HL-60 (cell line): ENCODE results near the gene LIPE.

Source experiments
- GABPA ChIP-seq: IDR thresholded peaks from 2 replicates; pipeline ENCODE4 v1.6.1; 2012; ENCODE audit warnings: low read depth
- TF ChIP-seq, protein P1 (sequence below): IDR thresholded peaks from one replicate; pipeline ENCODE4 v1.5.1; 2011; ENCODE audit warnings: low read length, control low read depth, inconsistent platforms; ENCODE audit not compliant: insufficient read depth

DNA sequence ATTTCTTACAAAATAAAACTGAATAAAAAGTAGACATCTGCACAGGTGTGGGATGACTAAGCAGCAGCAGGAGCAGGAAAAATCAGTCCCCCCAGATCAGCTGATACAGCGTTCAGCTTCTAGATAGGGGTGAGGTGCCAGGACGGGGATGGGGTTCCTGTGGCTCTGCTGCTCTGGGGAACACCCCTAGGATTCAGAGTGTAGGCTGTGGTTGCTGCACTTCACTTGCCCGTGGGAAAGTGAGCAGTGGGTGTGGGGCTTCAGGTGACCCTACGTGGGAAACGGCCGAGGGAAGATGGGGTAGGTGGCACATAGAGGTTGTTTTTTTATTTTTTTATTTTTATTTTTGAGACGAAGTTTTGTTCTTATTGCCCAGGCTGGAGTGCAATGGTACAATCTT is 18.8 kb upstream of the LIPE start:
- TF ChIP-seq, protein P1, sequence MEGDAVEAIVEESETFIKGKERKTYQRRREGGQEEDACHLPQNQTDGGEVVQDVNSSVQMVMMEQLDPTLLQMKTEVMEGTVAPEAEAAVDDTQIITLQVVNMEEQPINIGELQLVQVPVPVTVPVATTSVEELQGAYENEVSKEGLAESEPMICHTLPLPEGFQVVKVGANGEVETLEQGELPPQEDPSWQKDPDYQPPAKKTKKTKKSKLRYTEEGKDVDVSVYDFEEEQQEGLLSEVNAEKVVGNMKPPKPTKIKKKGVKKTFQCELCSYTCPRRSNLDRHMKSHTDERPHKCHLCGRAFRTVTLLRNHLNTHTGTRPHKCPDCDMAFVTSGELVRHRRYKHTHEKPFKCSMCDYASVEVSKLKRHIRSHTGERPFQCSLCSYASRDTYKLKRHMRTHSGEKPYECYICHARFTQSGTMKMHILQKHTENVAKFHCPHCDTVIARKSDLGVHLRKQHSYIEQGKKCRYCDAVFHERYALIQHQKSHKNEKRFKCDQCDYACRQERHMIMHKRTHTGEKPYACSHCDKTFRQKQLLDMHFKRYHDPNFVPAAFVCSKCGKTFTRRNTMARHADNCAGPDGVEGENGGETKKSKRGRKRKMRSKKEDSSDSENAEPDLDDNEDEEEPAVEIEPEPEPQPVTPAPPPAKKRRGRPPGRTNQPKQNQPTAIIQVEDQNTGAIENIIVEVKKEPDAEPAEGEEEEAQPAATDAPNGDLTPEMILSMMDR = no peak
- TF ChIP-seq GABPA = no peak
